HepG2 (cell line): ENCODE data around the gene CLK4.

ENCODE experiments used
- JUND ChIP-seq: sonication (generic); formaldehyde crosslinking; IDR thresholded peaks from 2 replicates; pipeline ENCODE4 v1.8.0; 2022; ENCODE audit warnings: mild to moderate bottlenecking, missing genetic modification reagents
- KIAA2018 ChIP-seq: sonication (generic); formaldehyde crosslinking; IDR thresholded peaks from 2 replicates; pipeline ENCODE4 v1.5.0; 2020; ENCODE audit warnings: mild to moderate bottlenecking, missing genetic modification reagents, borderline replicate concordance
- ZFP91 ChIP-seq: sonication (generic); formaldehyde crosslinking; IDR thresholded peaks from 2 replicates; pipeline ENCODE4 v1.9.0; 2022; ENCODE audit warnings: missing genetic modification reagents, mild to moderate bottlenecking, borderline replicate concordance
- ZKSCAN5 ChIP-seq: sonication (generic); formaldehyde crosslinking; IDR thresholded peaks from 2 replicates; pipeline ENCODE4 v1.5.1; 2020; ENCODE audit warnings: mild to moderate bottlenecking, missing genetic modification reagents
- ZNF292 ChIP-seq: sonication (generic); formaldehyde crosslinking; IDR thresholded peaks from 2 replicates; pipeline ENCODE4 v1.8.1; 2022; ENCODE audit warnings: mild to moderate bottlenecking, low read depth, missing genetic modification reagents, borderline replicate concordance
- ZNF609 ChIP-seq: sonication (generic); formaldehyde crosslinking; IDR thresholded peaks from 2 replicates; pipeline ENCODE4 v1.4.0; 2020; ENCODE audit warnings: mild to moderate bottlenecking, missing genetic modification reagents, borderline replicate concordance

- TF ChIP-seq JUND (CRISPR knock-in tag) (no peak), ZNF292 (CRISPR knock-in tag) (no peak), ZKSCAN5 (no peak), KIAA2018 (no peak), ZFP91 (CRISPR knock-in tag) (no peak), ZNF609 (CRISPR knock-in tag) (no peak)
Measured at GRCh38 chr5:178563621-178564020, 63.2 kb downstream of the CLK4 start.
